GM12892 (cell line): ENCODE data around the gene ACSF3.

ENCODE experiments used
- POLR2A ChIP-seq: IDR thresholded peaks from 2 replicates; pipeline ENCODE4 v1.6.1; 2011; ENCODE audit warnings: low read depth, low read length, control low read depth
- POLR2AphosphoS5 ChIP-seq: IDR thresholded peaks from 2 replicates; pipeline ENCODE4 v1.6.1; 2011; ENCODE audit warnings: low read depth, low read length, control low read depth
- TAF1 ChIP-seq: IDR thresholded peaks from 2 replicates; pipeline ENCODE4 v1.6.1; 2011; ENCODE audit warnings: low read depth, mild to moderate bottlenecking, control low read depth, low read length, borderline replicate concordance

GRCh38 chr16:89144681-89145080 is 51.0 kb downstream of the ACSF3 start:
- no peak for TF ChIP-seq POLR2AphosphoS5
- TF ChIP-seq POLR2A: no peak
- no peak for TF ChIP-seq TAF1
